NCI-H1092 treated with DMSO at 0.1 percent for 48 hours (cell line): ENCODE data around the gene ATP11A.

Experiments
- DNase-seq: peaks from one replicate; lab custom pipeline; 2025; lab: John Stamatoyannopoulos, UW

The ATP11A gene

DNA sequence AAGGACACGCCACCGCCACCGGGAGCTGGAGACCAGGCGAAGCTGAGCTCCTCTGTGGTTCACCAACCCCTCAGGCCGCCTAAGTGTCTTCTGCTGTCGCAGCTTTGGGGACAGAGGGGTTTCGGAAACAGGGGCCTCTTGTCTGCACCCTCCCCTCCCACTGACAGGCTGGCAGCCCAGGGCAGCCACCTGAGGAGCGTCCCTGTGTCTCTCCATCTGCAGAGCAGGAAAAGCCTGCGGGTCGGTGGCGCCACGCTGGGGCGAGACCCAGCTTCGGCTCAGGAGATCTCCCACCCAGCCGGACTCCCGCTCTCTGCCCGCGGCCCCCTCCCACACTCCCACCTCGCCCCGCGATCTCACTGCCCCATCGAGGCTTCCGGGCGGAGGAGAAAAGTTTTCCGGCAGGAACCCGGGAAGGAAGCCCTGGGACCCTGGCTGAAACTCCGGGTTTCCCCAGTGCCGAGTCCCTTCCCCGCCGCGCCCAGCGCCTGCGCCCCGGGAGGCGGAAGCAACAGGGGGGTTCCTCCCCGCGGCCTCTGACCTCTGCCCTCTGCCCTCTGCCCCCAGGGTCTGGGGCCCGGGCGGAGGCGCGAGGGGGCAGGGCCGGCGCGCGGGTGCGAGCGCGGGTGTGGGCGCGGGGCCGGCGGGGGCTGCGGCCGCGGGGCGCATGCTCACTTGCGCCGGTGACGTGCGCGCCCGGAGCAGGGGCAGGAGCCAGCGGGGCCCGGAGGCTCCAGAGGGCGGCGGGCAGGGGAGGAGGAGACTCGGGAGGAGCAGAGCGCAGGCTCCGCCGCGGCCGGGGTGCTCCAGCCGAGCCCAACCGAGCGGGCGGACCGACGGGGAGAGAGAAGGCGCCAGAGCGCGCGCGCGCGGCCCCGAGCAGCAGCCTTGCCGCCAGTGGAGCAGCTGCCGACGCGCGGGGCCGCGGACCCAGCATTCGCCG, at the start of gene ATP11A:
ATP11A (plus strand) TSS at position 736 of the 943 bp plus-strand sequence. CDS start 379 bp downstream, outside the sequence.
- DNase-seq: peak; percentile 93

GRCh38 chr13:112641456-112642089, 48.3 kb upstream of the ATP11A start:
- DNase-seq: no peak

- DNase-seq: no peak
These were observed 47.8 kb upstream of the ATP11A start for GRCh38 chr13:112642090-112642460.

DNA sequence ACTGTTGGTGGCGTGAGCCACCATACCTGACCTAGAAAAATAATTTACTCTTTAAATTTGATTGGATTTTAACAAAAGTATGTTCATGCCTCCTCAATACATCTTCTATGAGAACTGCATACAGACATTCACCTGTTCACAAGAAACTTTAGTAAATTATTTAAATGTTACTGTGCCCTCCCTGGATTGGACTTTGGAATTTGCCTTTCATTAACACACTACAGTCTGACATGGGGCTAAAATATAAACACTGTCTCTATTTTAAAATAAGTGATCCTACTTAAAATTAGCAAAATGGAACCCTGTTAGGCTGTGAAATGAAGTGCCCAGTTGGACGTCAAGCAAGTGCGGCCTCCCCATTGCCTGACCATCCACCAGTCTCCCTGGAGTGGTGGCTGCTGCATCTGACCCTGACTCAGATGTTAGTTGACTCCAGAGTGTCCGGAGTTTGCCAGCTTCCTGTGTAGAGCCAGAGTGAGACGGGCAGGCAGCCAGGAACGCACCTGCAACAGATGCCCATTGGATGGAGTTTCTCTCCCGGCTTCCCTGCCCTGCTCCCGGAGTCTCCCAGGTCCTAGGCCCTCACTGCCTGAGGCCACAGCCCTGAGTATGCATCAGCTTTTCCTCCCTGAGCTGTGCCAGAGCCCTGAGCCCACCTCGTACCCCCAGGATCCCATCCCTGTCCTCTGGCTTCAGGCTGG, 45.9 kb upstream of the ATP11A start:
- peak; percentile 59 for DNase-seq

GRCh38 chr13:112645327-112645914, 44.4 kb upstream of the ATP11A start:
- no peak for DNase-seq

GRCh38 chr13:112647256-112647655, 42.6 kb upstream of the ATP11A start:
- DNase-seq: no peak

- DNase-seq: no peak
These were observed 41.7 kb upstream of the ATP11A start for GRCh38 chr13:112648101-112648500.

DNA sequence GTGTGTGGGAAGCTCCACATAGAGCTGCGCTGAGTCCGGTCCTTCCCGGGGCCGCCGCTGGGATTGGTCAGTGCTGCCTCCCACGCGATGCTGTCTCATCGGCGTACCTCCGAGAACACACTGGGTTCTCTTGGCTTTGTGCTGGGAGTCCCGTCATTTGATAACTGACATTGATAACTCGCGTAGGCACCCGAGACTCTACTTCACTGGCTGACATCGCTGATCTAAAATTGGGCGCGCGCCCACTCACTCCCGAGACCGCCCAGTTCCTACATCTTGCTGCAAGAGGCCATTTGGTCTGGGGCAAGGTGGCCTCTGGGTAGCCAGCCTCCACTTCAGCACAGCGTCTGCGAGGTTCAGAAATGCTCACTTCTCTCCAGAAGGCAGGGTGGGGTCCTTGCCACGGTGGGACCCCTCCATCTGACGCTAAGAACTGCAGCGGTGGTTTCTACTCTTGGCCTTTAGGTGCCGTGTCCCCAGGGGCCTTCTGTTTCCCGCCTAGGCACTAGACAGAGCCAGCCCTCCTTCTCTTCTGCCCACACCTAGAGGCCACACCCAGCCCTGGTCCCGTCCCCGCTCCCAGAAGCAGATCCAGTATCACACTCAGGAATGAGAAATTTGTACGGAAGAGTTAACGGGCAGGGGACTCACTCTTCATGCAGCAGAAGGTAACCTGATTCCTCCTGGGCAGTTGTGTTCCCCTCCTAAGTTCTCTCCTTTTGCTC, 40.7 kb upstream of the ATP11A start:
- no peak for DNase-seq

DNA sequence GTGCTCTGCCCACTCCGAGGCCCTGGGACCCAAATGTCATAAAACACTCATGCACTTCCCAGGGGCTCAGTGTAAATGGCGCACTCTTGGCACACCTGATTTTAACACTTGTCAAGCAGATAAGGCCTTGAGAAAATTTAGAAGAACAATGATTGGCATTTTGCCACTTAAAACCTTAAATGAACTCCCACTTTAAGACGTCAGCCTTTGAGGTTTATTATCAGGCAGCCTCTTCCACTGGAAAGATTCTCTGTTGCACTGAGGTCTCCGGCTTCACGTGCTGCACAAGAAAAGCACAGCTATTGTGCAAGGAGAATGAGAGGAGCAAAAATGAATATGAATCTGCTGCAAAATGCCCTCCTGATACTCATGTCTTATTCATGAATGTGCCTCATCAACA, 38.5 kb upstream of the ATP11A start:
- DNase-seq: no peak

GRCh38 chr13:112651750-112652511, 37.9 kb upstream of the ATP11A start:
- no peak for DNase-seq

- DNase-seq: no peak
These were observed 37.2 kb upstream of the ATP11A start for GRCh38 chr13:112652512-112653070.

GRCh38 chr13:112653071-112653470, 36.8 kb upstream of the ATP11A start:
- no peak for DNase-seq

- DNase-seq: no peak
These were observed 33.9 kb upstream of the ATP11A start for GRCh38 chr13:112655913-112656312.

- no peak for DNase-seq
These were observed 31.9 kb upstream of the ATP11A start for GRCh38 chr13:112657850-112658445.

DNA sequence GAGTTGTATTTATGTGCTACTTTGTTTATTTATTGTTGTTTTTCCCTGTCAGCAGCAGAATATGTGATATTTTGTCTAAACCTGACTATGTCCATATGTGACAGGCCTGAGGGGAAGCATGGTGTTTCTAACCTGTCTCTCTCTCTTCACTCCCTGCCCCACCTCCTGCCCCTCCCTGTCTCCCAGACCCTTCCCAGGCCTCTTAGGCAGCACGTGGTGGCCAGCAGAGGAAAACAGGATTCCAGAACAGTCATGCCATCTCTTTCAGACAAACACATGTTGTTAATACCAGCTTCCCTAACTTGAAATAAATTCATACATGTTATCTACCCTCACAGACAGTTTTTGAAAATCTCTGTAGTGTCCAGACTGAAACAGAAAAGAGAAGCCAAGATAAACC, 31.0 kb upstream of the ATP11A start:
- DNase-seq: no peak

DNA sequence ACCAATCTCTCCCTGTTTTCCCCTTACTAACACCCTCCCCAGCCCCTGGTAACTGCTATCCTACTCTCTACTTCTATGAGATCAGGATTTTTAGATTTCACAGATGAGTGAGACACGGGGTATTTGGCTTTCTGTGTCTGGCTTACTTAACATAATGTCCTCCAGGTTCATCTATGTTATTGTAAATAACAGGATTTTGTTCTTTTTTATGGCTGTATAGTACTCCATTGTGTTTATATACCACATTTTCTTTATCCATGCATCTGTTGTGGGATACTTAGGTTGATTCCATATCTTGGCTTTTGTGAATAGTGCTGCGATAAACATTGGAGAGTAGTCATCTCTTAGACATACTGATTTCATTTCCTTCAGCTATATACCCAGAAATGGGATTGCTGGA, 28.5 kb upstream of the ATP11A start:
- DNase-seq: no peak

- DNase-seq: no peak
These were observed 25.2 kb upstream of the ATP11A start for GRCh38 chr13:112664501-112665203.

DNA sequence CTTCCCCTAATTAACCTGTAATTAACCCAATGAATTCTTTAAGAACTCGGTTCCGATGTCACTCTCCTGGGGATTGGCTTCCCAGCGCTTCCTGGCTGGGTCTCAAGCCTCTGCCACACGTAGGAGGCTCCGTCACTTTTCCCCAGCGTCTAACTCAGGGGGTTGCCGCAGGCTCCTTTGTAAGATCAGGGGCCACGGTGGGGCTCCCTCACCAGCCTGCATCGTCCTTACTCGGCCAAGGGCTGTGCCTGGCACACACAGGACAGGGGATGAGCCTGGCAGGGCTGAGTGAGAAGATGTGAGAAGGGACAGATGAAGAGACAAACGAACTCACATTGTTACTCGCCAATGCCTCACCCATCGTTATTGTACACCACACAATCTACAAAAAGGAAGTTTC, 20.9 kb upstream of the ATP11A start:
- no peak for DNase-seq

DNA sequence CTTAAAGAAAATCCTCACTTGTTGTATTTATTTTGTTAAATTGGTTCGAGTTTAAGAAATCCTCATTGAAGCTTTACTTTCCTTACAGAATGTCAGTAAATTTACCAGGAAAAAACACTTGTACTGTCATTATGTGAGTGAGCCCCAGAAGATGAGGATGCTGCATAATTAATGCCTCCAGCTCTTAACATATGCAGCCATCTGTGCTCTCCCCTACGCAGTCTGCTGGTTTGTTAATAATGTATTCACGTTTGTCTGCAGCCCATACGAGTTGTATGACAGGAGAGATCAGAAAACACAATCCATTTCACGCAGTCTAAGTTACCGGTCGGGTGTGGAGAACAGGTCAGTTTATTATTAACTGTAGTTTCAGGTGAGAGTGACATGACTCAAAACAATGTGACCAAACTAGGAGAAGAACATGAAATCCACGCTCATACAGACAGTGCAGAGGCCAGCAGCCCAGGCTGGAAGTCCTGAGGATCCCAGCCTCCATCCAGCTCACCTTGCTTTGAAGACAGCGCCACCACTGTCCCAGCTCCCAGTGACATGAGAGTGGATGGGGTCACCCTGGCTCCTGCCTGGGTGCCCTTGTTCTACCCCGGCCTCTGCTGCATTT, 19.8 kb upstream of the ATP11A start:
- no peak for DNase-seq
